GM12873 (cell line): ENCODE data around the gene OR4C5.
"Not testable (repeated sequence)": the region's sequence is repeated elsewhere in the genome, so short reads cannot be mapped to it uniquely, and the experiment has no call there.

Source experiments
- CTCF ChIP-seq: IDR thresholded peaks from 2 replicates; pipeline ENCODE4 v1.5.1; 2012; ENCODE audit warnings: low read depth, mild to moderate bottlenecking, moderate library complexity, low read length, control low read depth; ENCODE audit not compliant: insufficient read depth; ENCODE audit errors: missing control alignments

The OR4C5 gene

GRCh38 chr11:48366365-48366764, at the start of gene OR4C5:
Gene OR4C5, minus strand, starts transcription at chr11:48366465. Its CDS starts 0 bp downstream, at chr11:48366465.
- TF ChIP-seq CTCF = no peak

GRCh38 chr11:48384670-48385069, 18.4 kb upstream of the OR4C5 start:
- peak; percentile 58 for TF ChIP-seq CTCF

GRCh38 chr11:48354677-48355076, 11.6 kb downstream of the OR4C5 start:
- no peak for TF ChIP-seq CTCF

GRCh38 chr11:48354013-48354412, 12.3 kb downstream of the OR4C5 start:
- no peak for TF ChIP-seq CTCF

GRCh38 chr11:48341466-48341865, 24.8 kb downstream of the OR4C5 start:
- TF ChIP-seq CTCF = no peak

- not testable (repeated sequence) for TF ChIP-seq CTCF
Measured at GRCh38 chr11:48324620-48325019, 41.6 kb downstream of the OR4C5 start, which contains the start of gene OR4C3. Gene OR4C3, plus strand, starts transcription at chr11:48324920. Its CDS starts 102 bp downstream, at chr11:48325022.
